OCI-LY3 (cell line): ENCODE measurements around the gene SLC27A4.

Experiments
- CTCF ChIP-seq: fragments of 200-600, 300-600 bp; sonication (generic); IDR thresholded peaks from 2 replicates; pipeline ENCODE4 v1.5.1; 2014; ENCODE audit warnings: antibody characterized with exemption, low read length, low read depth
- EZH2phosphoT487 ChIP-seq: fragments of 200-600 bp; shearing (Covaris generic); IDR thresholded peaks from 2 replicates; pipeline ENCODE4 v1.6.1; 2018; ENCODE audit warnings: antibody characterized with exemption, mixed run types, low read depth

GRCh38 chr9:128342971-128343680 lies 2.8 kb downstream of the SLC27A4 start:
- no peak for TF ChIP-seq CTCF
- no peak for TF ChIP-seq EZH2phosphoT487
